Endothelial cell of umbilical vein (primary cell): ENCODE results near the gene ARL9. TPM values are rescaled to one million over a fixed set of nuclear protein-coding genes. Genes with fewer than 3 reads are reported as not detected.
"Not testable (repeated sequence)": the region's sequence is repeated elsewhere in the genome, so short reads cannot be mapped to it uniquely, and the experiment has no call there.

Experiments
- BruUV-seq: library from RNA; stranded (reverse); fragments of 400-500 nt; replicated peaks from 2 replicates; lab custom pipeline; 2021; lab: Mats Ljungman, UMichigan
- CTCF ChIA-PET: fragments of 300-600, 350-600 bp; sonication (Branson Sonifier 250); formaldehyde crosslinking; loops from one replicate; lab custom pipeline; 2021; ENCODE audit warnings: antibody characterized with exemption, inconsistent platforms; lab: Charles Lee
- POLR2A ChIA-PET: fragments of 300-600, 350-600 bp; sonication (Branson Sonifier 250); formaldehyde crosslinking; loops from one replicate; lab custom pipeline; 2021; ENCODE audit warnings: antibody characterized with exemption, inconsistent platforms; lab: Charles Lee
- DNase-seq: peaks from one replicate; pipeline ENCODE4 v3.0.0-alpha.2; 2011; ENCODE audit warnings: low read depth, low spot score
- FAIRE-seq: peaks from 2 replicates; lab custom pipeline; 2011; peaks lifted over from hg19 to GRCh38; lab: Jason Lieb, UNC
- H2AFZ ChIP-seq: 2 replicates; pipeline ENCODE4 v1.6.0; 2012; ENCODE audit warnings: low read depth, low read length, control low read depth, inconsistent platforms
- H3K27ac ChIP-seq: 2 replicates; pipeline ENCODE4 v1.5.1; 2011; ENCODE audit warnings: low read depth, mild to moderate bottlenecking, control low read depth, low read length, moderate library complexity; ENCODE audit not compliant: insufficient read depth
- H3K27me3 ChIP-seq, 2 experiments: 2 replicates each; pipeline versions ENCODE4 v1.6.0 to v1.6.1; 2011; ENCODE audit warnings: low read length in 2 of 2, mixed read lengths in 1 of 2; ENCODE audit not compliant: control insufficient read depth in 2 of 2, insufficient read depth in 2 of 2
- H3K36me3 ChIP-seq, 2 experiments: 2 replicates in 1 of 2; 3 replicates in 1 of 2; pipeline ENCODE4 v1.5.1; 2011; ENCODE audit warnings: low read length in 2 of 2, mild to moderate bottlenecking in 1 of 2, moderate library complexity in 1 of 2; ENCODE audit not compliant: control insufficient read depth in 2 of 2, insufficient read depth in 2 of 2; ENCODE audit errors: extremely low read depth in 1 of 2
- H3K4me1 ChIP-seq: 3 replicates; pipeline ENCODE4 v1.5.1; 2011; ENCODE audit warnings: mild to moderate bottlenecking, low read length; ENCODE audit not compliant: control insufficient read depth, insufficient read depth; ENCODE audit errors: extremely low read depth
- H3K4me2 ChIP-seq: 2 replicates; pipeline ENCODE4 v1.6.1; 2011; ENCODE audit warnings: low read length, control low read depth, mixed read lengths; ENCODE audit not compliant: insufficient read depth
- H3K4me3 ChIP-seq, 3 experiments: fragments of 200-600 bp in 1 of 3; sonication (generic), shearing (Covaris generic) in 1 of 3; replicated peaks in 1 of 3; 2 replicates each; pipeline ENCODE4 v1.5.1; 2011 to 2016; ENCODE audit warnings: control low read depth in 3 of 3, low read length in 3 of 3, mild to moderate bottlenecking in 2 of 3, inconsistent platforms in 1 of 3, low read depth in 1 of 3, moderate library complexity in 1 of 3; ENCODE audit not compliant: insufficient read depth in 1 of 3
- H3K79me2 ChIP-seq: 2 replicates; pipeline ENCODE4 v1.6.0; 2012; ENCODE audit warnings: low read length, inconsistent platforms; ENCODE audit not compliant: control insufficient read depth, insufficient read depth
- H3K9ac ChIP-seq: replicated peaks from 2 replicates; pipeline ENCODE3; 2011; ENCODE audit warnings: low read length, control low read depth; ENCODE audit not compliant: insufficient read depth; ENCODE audit errors: extremely low read depth
- H3K9me1 ChIP-seq: replicated peaks from 3 replicates; pipeline ENCODE4 v1.6.0; 2011; ENCODE audit warnings: mild to moderate bottlenecking, low read length; ENCODE audit not compliant: control insufficient read depth, insufficient read depth; ENCODE audit errors: extremely low read depth
- H3K9me3 ChIP-seq: replicated peaks from 2 replicates; pipeline ENCODE4 v1.5.1; 2012; ENCODE audit warnings: low read length, inconsistent platforms; ENCODE audit not compliant: control insufficient read depth, insufficient read depth
- H4K20me1 ChIP-seq: replicated peaks from 2 replicates; pipeline ENCODE3; 2011; ENCODE audit warnings: mild to moderate bottlenecking, low read length; ENCODE audit not compliant: control insufficient read depth, insufficient read depth; ENCODE audit errors: extremely low read depth
- CTCF ChIP-seq, 2 donors: IDR thresholded peaks; 1 replicate in 1 of 2; 2 replicates in 1 of 2; pipeline ENCODE4 v1.5.1; 2011; ENCODE audit warnings: low read length in 2 of 2, mild to moderate bottlenecking in 2 of 2, moderate library complexity in 2 of 2, control low read depth in 1 of 2, inconsistent platforms in 1 of 2, low read depth in 1 of 2; ENCODE audit not compliant: insufficient read depth in 1 of 2; ENCODE audit errors: extremely low read depth in 1 of 2
- EZH2 ChIP-seq: IDR thresholded peaks from 2 replicates; pipeline ENCODE4 v1.6.1; 2012; ENCODE audit warnings: borderline replicate concordance, low read depth, mild to moderate bottlenecking, moderate library complexity, low read length, inconsistent platforms; ENCODE audit not compliant: severe bottlenecking
- FOS ChIP-seq: IDR thresholded peaks from 2 replicates; pipeline ENCODE4 v1.6.1; 2011; ENCODE audit warnings: mild to moderate bottlenecking, low read length, moderate library complexity, borderline replicate concordance; ENCODE audit not compliant: insufficient read depth
- GATA2 ChIP-seq: IDR thresholded peaks from 2 replicates; pipeline ENCODE4 v1.7.0; 2011; ENCODE audit warnings: low read depth, mild to moderate bottlenecking, moderate library complexity, mixed read lengths, low read length; ENCODE audit not compliant: insufficient read length, insufficient read depth
- JUN ChIP-seq: IDR thresholded peaks from 2 replicates; pipeline ENCODE4 v1.6.1; 2011; ENCODE audit warnings: borderline replicate concordance, low read depth; ENCODE audit not compliant: insufficient read length, insufficient read depth
- MAX ChIP-seq: IDR thresholded peaks from 2 replicates; pipeline ENCODE4 v1.6.1; 2011; ENCODE audit not compliant: insufficient read depth, insufficient read length
- MYC ChIP-seq: IDR thresholded peaks from one replicate; pipeline ENCODE4 v1.6.1; 2011; ENCODE audit warnings: mild to moderate bottlenecking, low read depth, low read length
- POLR2A ChIP-seq: IDR thresholded peaks from 2 replicates; pipeline ENCODE4 v1.6.1; 2012; ENCODE audit warnings: low read depth, mild to moderate bottlenecking, control low read depth, low read length
- POLR2AphosphoS5 ChIP-seq: IDR thresholded peaks from 2 replicates; pipeline ENCODE4 v1.6.1; 2012; ENCODE audit warnings: low read depth, mild to moderate bottlenecking, control low read depth, low read length, moderate library complexity; ENCODE audit not compliant: insufficient read depth
- dilution Hi-C: fragments of 300-500 bp; cut with MboI; formaldehyde crosslinking; loops from one replicate; pipeline ENCODE4 v1.15.0; 2019; ENCODE audit warnings: low sequenced_read_pairs; ENCODE audit not compliant: extremely low pct_ligation_motif_present
- intact Hi-C: fragments of 100-400 bp; cut with micrococcal nuclease; formaldehyde crosslinking; loops from one replicate; pipeline ENCODE4 v1.10.0; 2022
- polyA plus RNA-seq, 4 experiments: library from polyadenylated mRNA; depleted of rRNA in 3 of 4; stranded (reverse) in 3 of 4; unstranded in 1 of 4; fragments of >200 nt; gene quantifications; 2 replicates each; pipeline versions ENCODE4 v1.2.1 to v1.2.3, GENCODE V29; 2011 to 2012; ENCODE audit warnings: missing spikeins in 1 of 4
- total RNA-seq: library from RNA; stranded (reverse); gene quantifications from 2 replicates; pipeline ENCODE4 v1.2.3, GENCODE V29; 2021

Gene ARL9
- total and polyA plus RNA-seq, 2 donors (not counting 3 experiments of a cell fraction or from before 2014, with no cell fraction given), result 0.40 to 1.1 TPM

- Histone ChIP-seq H3K4me2 (peak overlapping the region; percentile 99), H3K4me3 (peak overlapping the region; percentile 67 to 99 (median 98)), H3K79me2 (peaks cover 67% of the 10 kb centered on the region), H3K4me1 (peaks cover 27% of the 10 kb centered on the region), H3K36me3 (peaks cover 0 to 13% of the 10 kb centered on the region in 2 experiments), H3K27ac (peak overlapping the region; percentile 94), H3K9ac (peak overlapping the region; percentile 98)
- intact Hi-C loops, result loop anchor here (1.0 kb wide), 1 partner anchor 56 kb away; no protein-coding TSS in a partner anchor
- H4K20me1 ChIP-seq, H3K27me3 ChIP-seq, H3K9me1 ChIP-seq, H3K9me3 ChIP-seq, FAIRE-seq, BruUV-seq, dilution Hi-C loops, H2AFZ ChIP-seq: not testable (repeated sequence)
- POLR2A ChIA-PET, result interaction anchor here (1.0 to 1.4 kb wide), 2 partner anchors 30 to 80 kb away, joined by 3 read pairs; partner anchors contain the start of genes AASDH and PAICS
- peak; percentile 25 for TF ChIP-seq FOS
- peak; percentile 33 for TF ChIP-seq POLR2AphosphoS5
- TF ChIP-seq POLR2A, result peak; percentile 62
- peak; percentile 19 for TF ChIP-seq JUN
- CTCF ChIA-PET, result interaction anchor here (0.6 to 1.4 kb wide), 5 partner anchors 10 to 518 kb away, joined by 3 to 5 read pairs (median 3); partner anchors contain the start of genes CEP135, PAICS and PPAT
- peak; percentile 39 for DNase-seq
These were observed 39.3 kb upstream of the ARL9 start for GRCh38 chr4:56466296-56466761.

GRCh38 chr4:56466910-56467283 lies 38.7 kb upstream of the ARL9 start:
- Histone ChIP-seq H3K79me2 (peaks cover 67% of the 10 kb centered on the region), H3K9ac (peak overlapping the region; percentile 98), H3K9me1 (no peaks in the 10 kb centered on the region), H3K9me3 (no peaks in the 10 kb centered on the region), H3K4me3 (peak overlapping the region; percentile 67 to 99 (median 98)), H3K27me3 (no peaks in the 10 kb centered on the region), H3K36me3 (peaks cover 4 to 12% of the 10 kb centered on the region in 2 experiments), H3K27ac (peak overlapping the region; percentile 94), H3K4me1 (peaks cover 27% of the 10 kb centered on the region), H2AFZ (peak overlapping the region; percentile 89), H3K4me2 (peak overlapping the region; percentile 99), H4K20me1 (no peaks in the 10 kb centered on the region)
- no peak for DNase-seq
- POLR2A ChIA-PET, result no interaction called here
- BruUV-seq, result no TSS peak
- CTCF ChIA-PET, result interaction anchor here (1.2 to 1.4 kb wide), 4 partner anchors 10 to 518 kb away, joined by 3 to 5 read pairs (median 4); partner anchors contain the start of genes CEP135, PAICS and PPAT
- intact Hi-C loops, result loop anchor here (1.0 kb wide), 3 partner anchors 32 to 80 kb away; partner anchors contain the start of genes AASDH and PPAT
- FAIRE-seq, result no peak
- dilution Hi-C loops, result no loop called here
- TF ChIP-seq MYC (no peak), POLR2A (no peak), FOS (no peak), POLR2AphosphoS5 (no peak), JUN (no peak), MAX (no peak), CTCF (IDR thresholded peaks at IDR 0.05; ENCODE audit: extremely low read depth in 1 of 2, insufficient read depth in 1 of 2, low read depth in 1 of 2, low read length in 2 of 2) (no peak), GATA2 (no peak), EZH2 (no peak)
